ENCODE data around the gene LRRN2. TPM values are rescaled to one million over a fixed set of nuclear protein-coding genes. Genes with fewer than 3 reads are reported as not detected.

Gene LRRN2
- total and polyA plus RNA-seq, 2 of the 8 experiments (the other 6 are each of a cell fraction or from before 2014, with no cell fraction given) = 1.8 to 2.3 TPM

DNA sequence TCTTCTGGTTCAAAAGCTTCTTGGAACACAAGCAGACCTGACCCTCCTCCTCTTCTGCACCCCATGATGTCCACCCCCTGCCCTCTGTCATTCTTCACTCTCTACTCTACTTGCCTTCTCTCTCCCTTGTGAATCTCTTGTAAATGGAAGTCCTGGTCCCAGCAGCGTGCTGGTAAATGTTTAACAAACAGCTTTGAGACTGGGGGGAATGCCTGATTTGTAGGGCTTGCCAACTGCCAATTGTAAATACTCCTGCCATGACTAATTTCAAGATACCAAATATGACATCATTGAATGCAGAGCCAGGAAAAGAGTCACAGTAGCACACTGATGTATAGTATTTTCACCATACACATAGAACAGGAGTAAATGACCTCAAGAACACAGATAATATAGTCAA, 40.9 kb upstream of the LRRN2 start:
- Histone ChIP-seq H3K79me2 (ENCODE audit: control insufficient read depth in 1 of 2, insufficient read depth in 2 of 2, low read length in 2 of 2) (no peaks in the 10 kb centered on the region), H3K27me3 (replicated peaks in 1 of 4; ENCODE audit: control insufficient read depth in 3 of 4, extremely low read depth in 1 of 4, insufficient read depth in 3 of 4, low read length in 3 of 4) (peaks cover 0 to 2% (median 0%) of the 10 kb centered on the region in 4 experiments; a peak in 3 of 7 replicates), H3K14ac (ENCODE audit: insufficient read length) (no peak overlapping the region), H4K20me1 (replicated peaks in 1 of 2; ENCODE audit: control insufficient read depth in 1 of 2, insufficient read depth in 2 of 2, low read length in 2 of 2) (no peaks in the 10 kb centered on the region), H3K4ac (replicated peaks; ENCODE audit: insufficient read length, low read depth, low read length) (no peak overlapping the region), H3K4me2 (ENCODE audit: insufficient read depth in 1 of 2, low read depth in 2 of 2, low read length in 2 of 2) (no peak overlapping the region), H4K5ac (ENCODE audit: insufficient read length, low read depth, low read length) (no peak overlapping the region), H2BK5ac (ENCODE audit: low read depth, low read length) (no peak overlapping the region), H2BK20ac (ENCODE audit: low read length) (no peak overlapping the region), H3K9ac (replicated peaks in 1 of 4; ENCODE audit: extremely low read depth in 1 of 4, low read depth in 3 of 4, low read length in 3 of 4) (no peak overlapping the region), H4K91ac (replicated peaks; ENCODE audit: insufficient read length, low read length) (no peak overlapping the region), H3K23me2 (ENCODE audit: low read depth, low read length) (no peaks in the 10 kb centered on the region), H3K4me1 (replicated peaks in 1 of 4; ENCODE audit: control insufficient read depth in 3 of 4, insufficient read depth in 4 of 4, low read length in 3 of 4) (peaks cover 0 to 4% (median 1%) of the 10 kb centered on the region in 4 experiments; a peak in 3 of 7 replicates), H3K36me3 (ENCODE audit: control insufficient read depth in 2 of 4, insufficient read depth in 4 of 4, low read length in 3 of 4) (no peaks in the 10 kb centered on the region), H3K4me3 (ENCODE audit: extremely low read depth in 1 of 4, insufficient read depth in 2 of 4, low read depth in 3 of 4, low read length in 4 of 4) (no peak overlapping the region), H3K56ac (replicated peaks; ENCODE audit: insufficient read length, low read depth, low read length) (no peak overlapping the region), H3K9me3 (ENCODE audit: insufficient read depth in 2 of 2, low read depth in 1 of 2, low read length in 1 of 2) (no peaks in the 10 kb centered on the region), H3K27ac (ENCODE audit: low read depth, low read length) (no peak overlapping the region), H2BK12ac (ENCODE audit: low read depth, low read length) (no peak overlapping the region), H2AFZ (ENCODE audit: low read length) (no peak overlapping the region), H3K23ac (ENCODE audit: insufficient read length) (no peak overlapping the region), H3K18ac (ENCODE audit: extremely low read depth, low read length) (no peak overlapping the region), H2AK5ac (ENCODE audit: low read depth, low read length) (no peak overlapping the region), H4K8ac (ENCODE audit: extremely low read depth, insufficient read depth, low read length) (no peak overlapping the region), H3K79me1 (ENCODE audit: low read depth, low read length) (no peaks in the 10 kb centered on the region), H2BK120ac (replicated peaks; ENCODE audit: low read depth, low read length) (no peak overlapping the region), H2BK15ac (ENCODE audit: low read length) (no peak overlapping the region)
- DNase-seq (ENCODE audit: low read depth in 1 of 2, low spot score in 2 of 2) (peak in 1 of 2 experiments; percentile 11), FAIRE-seq (no peak)
- POLR2A ChIA-PET (ENCODE audit: partially characterized antibody) = no interaction called here
- TF ChIP-seq KDM5A (IDR thresholded peaks at IDR 0.05; ENCODE audit: low read length) (no peak), CHD1 (IDR thresholded peaks at IDR 0.05; ENCODE audit: low read depth, low read length) (no peak), SP4 (IDR thresholded peaks at IDR 0.05; ENCODE audit: low read length) (no peak), GTF2F1 (IDR thresholded peaks at IDR 0.05; ENCODE audit: borderline replicate concordance, low read depth, low read length) (no peak), ASH2L (IDR thresholded peaks at IDR 0.05; ENCODE audit: low read length) (no peak), SAP30 (IDR thresholded peaks at IDR 0.05; ENCODE audit: insufficient read depth, insufficient replicate concordance, low read length) (no peak)
- CTCF ChIA-PET (ENCODE audit: partially characterized antibody) = interaction anchor here (0.9 to 1.3 kb wide), 3 partner anchors 11 to 38 kb away, joined by 3 to 4 read pairs (median 3); no protein-coding TSS in a partner anchor
- WGBS, 2 experiments (ENCODE audit: extremely low coverage in 1 of 2, insufficient coverage in 1 of 2, insufficient read length in 1 of 2, insufficient replicate concordance in 2 of 2, low coverage in 1 of 2, low lambda C conversion rate in 2 of 2, missing lambda C conversion rate in 1 of 2) = 78% methylated on average over 1 of the region's 1 CpG; no CpG with 5 or more reads in 1 of the 2 experiments
